DMS153 treated with DMSO at 0.1 percent for 48 hours (cell line): ENCODE results near the gene PTRH1.
"Not testable (repeated sequence)": the region's sequence is repeated elsewhere in the genome, so short reads cannot be mapped to it uniquely, and the experiment has no call there.

Source experiments
- DNase-seq: peaks from one replicate; lab custom pipeline; 2025; ENCODE audit not compliant: unreplicated experiment; lab: John Stamatoyannopoulos, UW

PTRH1 gene, protein sequence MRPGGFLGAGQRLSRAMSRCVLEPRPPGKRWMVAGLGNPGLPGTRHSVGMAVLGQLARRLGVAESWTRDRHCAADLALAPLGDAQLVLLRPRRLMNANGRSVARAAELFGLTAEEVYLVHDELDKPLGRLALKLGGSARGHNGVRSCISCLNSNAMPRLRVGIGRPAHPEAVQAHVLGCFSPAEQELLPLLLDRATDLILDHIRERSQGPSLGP

DNA sequence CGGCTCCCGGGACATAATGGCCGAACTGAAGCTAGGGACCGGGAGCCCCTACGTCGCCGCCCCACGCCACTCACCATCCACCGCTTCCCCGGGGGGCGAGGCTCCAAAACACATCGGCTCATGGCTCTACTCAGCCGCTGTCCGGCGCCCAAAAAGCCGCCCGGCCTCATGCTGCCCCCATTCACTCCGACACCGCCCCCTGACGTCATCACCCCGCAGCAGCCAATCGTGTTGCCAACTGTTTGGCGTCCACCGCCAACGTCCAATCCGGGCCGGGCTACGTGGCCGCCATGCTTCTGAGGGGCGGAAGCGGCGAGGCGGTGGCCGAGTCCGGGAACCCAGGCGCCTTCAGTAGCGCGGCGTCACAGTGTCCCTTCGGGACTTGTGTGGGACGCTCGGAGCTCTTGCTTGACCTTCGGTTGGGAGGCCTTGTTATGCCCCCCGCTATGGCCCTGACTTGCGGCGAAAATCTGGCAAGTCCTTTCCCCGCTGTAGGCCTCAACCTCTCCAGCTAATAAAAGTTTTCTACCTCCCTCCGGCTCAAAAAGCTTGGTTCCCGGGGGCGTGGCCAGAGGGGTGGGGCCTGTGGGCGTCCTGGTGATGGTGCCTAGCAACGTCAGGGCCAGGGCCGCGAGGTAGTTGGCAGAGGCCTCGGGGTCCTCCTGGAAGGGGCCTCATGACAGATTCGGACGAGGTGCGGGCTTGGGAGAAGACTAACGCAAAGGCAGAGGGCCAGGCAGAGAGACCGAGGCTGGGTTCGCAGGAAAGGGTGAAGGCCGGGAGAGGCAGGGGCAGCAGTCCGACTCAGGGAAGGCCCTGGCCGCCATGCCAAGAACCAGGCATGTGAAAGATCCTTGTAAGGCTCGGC is at the start of gene PTRH1, which contains the start of gene TTC16:
Gene PTRH1, minus strand, starts transcription at position 194 of the 868 bp plus-strand sequence. Its CDS starts 24 bp downstream, at position 170.
Gene TTC16, plus strand, starts transcription at position 610 of the 868 bp plus-strand sequence. Its CDS starts 67 bp downstream, at position 677.
- peak; percentile 93 for DNase-seq

DNA sequence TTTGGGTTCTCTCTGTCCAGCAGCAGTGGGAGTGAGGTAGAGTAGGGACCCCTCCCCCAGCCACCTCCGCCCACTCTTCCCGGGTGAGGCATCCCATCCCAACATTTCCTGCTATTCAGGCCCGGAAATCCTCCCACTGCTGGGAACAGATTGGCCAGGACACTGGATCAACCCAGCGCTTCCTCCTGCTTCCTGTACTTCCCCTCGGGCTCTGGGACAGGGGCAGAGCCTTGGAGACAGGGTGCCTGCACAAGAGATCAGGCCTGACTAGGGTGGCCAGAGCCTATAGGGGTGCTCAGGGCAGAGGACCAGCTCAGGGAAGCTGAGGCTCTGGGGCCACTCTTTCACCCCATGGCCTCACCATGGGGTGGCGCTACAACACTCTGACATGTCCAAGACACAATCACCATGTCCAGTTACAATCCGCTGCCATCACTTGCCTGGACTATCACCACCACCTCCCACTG is 48.5 kb upstream of the PTRH1 start:
- DNase-seq = no peak

DNA sequence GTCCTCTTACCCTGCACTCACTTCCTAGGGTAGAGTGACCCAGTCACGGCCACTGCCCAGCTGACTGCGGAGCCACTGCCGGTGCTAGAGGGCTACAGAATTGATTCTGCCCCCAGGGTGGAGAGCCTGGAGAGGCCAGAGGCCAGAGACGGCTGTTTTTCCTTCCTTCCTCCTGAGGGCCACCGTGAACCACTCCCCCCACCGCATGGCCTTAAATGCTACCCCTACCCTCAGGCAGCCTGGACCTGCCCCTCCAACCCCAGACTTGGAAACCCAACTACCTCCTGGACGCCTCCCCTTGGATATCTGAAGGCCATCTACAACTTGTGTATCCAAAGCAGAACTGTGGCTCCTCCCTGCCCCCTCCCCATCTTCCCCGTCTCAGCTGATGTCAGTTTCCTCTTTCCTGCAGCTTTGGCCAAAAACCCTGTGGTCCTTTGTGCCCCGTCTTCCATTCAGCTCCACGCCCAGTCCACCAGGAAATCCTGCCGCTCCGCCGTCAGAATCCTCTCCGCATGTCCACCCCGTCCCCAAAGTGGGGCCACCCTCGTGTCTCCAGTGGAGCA is 46.7 kb upstream of the PTRH1 start:
- DNase-seq = no peak

DNA sequence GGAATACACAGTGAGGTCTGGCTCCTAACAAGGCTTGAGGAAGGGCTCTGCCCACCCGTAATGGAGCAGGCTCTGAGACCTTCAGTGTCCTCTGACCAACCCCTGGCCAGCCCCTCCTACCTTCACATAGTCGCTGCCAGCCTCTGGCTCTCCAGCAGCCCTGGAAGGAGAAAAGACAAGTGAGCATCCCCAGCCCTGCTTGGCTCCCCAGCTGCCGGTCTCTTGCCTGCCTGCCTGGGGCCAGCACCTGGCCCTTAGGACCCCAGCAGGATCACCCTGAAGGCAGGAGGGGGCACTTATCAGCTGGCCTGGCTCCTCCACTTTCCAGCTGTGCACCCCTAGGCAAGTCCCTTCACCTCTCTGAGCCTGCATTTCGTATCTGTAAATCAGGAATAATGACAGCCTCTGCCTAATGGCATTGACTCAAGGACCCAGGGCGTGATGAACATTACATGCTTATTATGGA is 46.1 kb upstream of the PTRH1 start:
- no peak for DNase-seq

DNA sequence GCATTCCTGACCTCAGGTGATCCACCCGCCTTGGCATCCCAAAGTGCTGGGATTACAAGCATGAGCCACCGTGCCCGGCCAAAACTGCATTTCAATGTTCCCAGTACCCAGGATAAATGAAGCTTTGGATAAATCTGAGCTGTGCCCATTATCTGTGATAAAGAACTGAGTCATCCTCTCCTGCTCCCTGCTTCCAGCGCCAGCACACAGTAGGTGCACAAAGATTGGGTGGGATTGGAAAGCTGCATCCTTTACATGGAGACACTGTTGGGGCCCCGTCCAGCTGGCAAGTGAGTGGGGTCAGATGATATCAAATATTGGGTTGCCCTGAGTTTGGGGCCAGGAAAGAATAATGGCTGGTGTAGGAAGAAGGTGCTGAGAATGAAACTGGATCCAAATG is 45.6 kb upstream of the PTRH1 start:
- no peak for DNase-seq

DNA sequence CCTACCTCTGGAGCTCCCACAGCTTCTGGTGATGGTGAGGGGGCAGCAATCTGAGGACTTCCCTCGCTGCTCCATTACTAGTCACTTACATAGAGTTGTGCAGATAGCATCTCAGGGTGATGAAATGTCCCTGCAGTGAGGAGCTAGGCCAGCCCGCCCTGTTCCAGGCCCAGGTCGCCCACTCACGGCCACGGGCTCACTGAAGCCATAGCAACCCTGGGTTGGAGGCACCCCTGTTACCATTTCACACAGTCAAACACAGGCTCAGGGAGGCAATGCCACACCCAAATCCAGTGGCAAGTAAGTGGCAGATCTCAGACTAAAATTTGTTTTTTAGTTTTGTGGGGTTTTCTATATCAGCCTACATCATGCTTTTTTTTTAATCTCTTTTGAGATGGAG is 43.4 kb upstream of the PTRH1 start:
- DNase-seq = no peak

DNA sequence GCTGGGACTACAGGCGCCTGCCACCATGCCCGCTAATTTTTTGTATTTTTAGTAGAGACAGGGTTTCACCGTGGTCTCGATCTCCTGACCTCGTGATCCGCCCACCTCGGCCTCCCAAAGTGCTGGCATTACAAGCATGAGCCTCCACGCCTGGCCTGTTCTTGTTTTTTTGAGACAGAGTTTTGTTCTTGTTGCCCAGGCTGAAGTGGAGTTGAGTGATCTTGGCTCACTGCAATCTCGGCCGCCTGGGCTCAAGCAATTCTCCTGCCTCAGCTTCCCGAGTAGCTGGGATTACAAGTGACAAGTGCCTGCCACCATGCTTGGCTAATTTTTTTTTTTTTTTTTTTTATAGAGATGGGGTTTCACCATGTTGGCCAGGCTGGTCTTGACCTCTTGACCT is 41.3 kb upstream of the PTRH1 start:
- not testable (repeated sequence) for DNase-seq

DNA sequence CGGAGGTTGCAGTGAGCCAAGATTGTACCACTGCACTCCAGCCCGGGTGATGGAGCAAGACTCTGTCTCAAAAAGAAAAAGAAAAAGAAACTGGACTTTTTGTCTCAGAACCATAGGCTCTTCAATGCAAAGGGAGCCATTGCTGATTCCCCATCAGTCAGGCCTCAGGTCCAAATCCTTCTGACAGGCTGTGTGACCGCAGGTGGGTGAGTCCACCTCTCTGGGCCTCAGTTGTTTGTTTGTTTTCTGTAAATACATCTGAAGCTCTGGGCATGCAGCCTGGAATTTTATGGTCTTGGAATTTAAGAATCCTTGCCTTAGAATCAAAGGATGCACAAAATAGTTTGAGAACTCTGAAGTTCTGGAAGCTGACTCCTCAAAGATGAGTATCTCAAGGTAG is 40.8 kb upstream of the PTRH1 start:
- no peak for DNase-seq

DNA sequence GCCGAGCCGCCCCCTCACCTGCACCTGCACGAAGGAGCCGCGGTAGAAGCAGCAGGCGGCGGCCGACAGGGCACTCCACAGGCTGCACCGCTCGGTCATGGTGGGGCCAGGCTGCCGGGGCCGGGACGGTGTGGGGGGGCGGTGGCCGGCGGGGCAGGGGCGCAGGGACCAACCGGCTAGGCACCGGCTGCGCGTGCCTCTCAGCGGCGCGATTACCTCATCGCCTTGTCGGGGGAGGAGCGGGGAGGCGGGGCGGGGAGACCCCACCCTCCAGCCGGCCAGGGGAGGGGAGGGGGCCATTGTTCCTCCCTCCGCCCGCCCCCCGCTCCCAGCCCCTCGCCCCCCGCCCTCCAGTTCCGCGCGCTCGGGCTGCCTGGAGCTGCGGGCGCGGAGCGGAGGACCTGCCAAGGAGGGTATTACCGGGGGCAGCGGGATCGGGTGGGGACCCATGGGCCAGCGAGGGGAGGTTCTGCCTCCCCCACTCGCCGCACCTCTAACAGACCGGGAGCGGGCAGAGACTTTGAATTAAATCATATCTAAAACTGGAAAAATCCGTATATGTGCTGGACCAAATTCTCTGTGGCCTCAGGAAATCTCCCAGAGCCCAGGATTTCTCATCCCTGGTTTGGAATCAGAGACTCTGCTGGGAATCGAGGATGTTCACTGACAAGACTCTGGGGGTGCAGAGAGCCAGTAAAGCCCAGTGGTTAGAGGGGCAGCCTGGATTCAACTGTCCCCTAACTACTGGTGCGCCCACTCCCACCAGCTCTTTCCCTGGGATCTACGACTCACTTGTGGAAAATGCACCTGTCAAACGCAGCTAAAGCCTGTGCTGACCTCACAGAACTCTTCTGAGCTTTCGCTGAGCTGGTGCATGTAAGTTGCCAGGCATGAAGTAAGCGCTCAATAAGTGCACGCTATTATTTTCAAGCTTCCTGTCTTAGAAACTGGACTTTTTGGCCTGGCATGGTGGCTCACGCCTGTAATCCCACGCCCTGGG is 39.9 kb upstream of the PTRH1 start:
- no peak for DNase-seq

DNA sequence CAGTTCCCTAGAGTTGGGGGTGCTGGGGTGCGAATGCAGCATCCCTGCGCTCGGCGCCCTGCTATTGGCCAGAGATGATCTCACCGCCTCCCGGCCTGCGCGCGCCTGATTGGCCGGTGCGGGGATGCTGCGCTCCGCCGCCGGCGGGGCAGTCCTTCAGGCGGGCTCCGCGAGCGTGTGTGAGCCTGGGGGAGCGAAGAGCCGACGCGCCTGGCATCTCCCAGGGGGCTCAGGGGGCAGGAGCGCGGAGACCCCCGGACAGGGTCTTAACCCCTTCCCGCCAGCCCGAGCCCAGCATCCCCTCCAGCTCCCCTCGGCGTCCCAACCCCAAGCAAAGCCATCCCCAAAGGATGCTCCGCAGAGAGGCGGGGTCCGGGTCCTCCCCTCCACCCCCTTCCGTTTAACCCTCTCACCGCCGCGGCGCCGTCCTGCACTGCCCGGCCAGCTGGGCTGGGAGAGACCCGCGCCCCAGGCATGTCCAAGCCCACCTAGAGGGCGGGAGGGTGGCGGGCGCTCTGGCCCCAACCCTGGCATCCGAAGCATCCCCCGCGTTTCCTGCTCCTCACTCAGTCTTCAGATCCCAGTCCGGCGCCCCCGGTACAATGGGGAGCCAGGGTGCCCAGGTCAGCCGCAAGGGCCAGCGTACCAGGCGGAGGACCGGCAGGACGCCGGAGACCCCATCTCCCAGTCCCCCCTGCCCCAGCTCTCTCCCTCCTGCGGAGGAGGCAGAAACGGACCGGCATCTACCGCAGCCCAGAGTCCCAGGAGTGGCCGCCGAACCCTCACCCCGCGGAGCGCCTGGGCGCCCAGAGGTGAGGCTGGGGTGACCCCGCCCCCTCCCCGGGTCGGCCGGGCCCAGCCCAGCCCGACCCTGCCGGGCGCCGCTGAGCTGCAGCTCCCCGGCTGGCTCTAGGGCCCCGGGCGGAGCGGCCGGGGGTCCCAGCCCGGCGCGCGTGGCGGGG is 38.9 kb upstream of the PTRH1 start:
- DNase-seq = no peak

DNA sequence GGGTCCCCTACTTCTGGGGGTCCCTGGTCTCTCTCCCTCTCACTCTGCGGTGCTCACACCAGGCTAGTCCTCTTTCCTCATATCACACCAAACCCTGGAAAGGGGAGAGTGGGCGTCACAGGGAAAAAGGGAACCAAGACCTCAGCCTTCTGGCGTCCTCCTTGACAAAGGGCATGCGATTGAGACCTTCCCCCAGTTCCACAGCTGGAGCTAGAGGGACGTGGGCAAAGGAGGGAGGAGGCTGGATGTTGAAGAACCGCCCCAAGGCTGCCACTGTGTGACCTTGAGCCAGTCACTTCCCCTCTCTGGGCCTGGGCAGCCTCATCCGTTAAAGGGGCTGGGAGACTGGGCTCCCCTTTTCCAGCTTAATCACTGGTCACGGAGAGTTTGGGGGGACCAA is 38.2 kb upstream of the PTRH1 start:
- no peak for DNase-seq

DNA sequence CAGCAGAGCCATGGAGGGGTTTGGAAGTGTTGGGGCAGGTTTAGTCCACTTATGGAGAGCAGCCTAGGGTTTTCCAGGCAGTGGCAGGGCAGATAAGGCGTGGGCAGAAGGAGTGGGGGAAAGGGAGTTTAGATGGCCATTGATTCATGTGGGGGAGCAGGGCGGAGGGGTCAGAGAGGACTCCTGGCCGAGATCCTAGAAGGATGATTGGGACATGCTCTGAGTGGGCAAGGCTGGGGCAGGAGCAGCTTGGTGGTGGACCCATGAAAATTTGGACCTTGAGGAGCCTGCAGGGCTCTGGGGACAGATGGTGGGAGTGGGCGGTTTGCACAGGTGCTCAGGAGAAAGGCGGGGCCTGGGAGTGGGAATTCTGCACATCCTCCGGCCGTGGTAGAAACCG is 37.7 kb upstream of the PTRH1 start:
- DNase-seq = no peak

DNA sequence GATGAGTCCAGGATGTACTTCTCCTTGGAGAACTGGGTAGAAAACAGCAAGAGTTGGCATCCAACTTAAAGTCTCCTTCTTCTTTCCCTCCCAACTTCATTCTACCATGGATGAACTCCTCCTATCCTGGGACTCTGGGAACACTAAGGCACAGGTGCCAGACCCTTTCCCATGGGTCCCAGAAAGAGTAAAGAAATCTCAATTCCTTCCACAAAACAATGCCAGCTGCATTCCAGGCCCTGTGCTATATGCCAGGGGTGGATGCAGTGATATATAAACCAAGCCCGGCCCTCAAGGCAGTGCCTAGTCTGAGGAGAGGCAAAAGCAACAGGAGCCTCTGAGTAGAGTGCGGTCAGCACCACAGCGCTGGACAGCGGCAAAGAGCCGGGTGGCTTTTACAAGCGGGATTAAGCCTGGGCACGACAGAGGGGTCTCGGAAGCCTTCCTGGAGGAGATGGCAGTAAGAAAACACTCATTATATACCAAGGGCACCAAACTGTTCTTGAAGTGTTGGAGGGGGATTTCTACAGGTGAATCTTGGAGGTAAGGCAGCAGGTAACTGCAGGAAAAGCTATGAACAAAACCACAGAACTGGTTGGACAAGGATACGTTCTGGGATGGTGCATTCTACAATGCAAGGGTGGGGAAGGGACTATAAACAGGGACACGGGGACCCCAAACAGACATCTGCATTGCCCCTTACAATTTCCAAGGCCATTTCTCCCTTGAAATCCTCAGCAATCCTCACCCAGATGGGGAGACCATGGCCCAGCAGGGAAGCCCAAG is 36.0 kb upstream of the PTRH1 start:
- DNase-seq = no peak

DNA sequence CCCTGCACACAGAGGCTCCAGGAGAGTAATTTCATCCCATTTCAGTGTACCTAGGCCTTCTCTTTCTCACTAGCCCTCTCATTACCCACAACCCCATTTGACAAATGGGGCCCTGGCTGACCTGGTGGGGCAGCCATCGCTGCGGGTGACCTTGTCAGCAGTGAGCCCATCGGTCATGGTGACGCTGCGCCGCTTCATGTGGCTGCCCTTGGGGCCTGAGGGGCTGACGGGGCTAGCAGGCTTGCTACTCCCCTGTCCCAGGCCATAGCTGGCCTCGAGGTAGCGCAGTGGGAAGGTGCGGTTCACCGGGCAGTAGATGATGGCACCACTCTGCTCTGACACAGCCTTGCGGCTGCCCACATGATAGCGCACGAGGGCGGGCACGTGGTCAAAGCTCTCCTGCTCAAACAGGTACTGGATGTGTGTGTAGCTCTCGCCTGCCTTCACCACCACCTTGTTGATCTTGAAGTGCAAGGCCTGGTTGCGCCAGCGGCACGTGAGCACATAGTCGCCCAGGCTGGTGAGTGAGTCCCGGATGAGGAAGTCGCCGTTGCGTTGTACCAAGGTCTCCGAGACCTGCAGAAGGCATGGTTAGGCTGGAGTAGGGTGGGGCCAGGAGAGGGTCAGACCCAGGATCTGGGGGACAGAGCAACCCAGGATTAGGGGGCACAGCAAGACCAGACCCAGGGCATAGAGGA is 33.8 kb upstream of the PTRH1 start:
- DNase-seq = no peak

DNA sequence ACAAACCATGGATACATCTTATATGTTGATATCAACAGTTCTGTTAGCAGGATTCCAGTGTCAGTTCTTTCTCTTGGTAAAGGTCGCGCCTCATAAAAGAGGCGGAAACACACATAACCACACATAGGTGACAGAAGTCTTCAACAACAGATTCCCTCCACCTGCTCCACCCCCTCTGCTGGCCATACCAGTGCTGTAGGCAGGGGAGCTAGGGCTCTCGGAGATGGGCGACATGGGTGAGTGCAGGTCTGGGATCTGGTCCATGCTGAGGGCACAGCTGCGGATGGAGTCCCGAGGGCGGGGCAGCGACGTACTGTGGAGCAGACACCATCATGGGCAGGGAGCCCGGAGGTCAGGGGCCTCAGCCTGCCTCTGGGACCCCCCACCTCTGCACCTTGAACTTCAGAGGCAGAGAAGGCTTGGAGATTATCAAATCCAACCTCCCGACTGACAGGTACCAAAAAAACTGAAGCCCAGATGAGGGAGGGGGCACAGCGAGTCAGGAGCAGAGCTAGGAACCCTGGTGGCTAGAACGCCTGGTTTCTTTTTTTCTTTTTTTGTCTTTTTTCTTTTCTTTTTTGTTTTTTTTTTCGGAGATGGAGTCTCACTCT is 31.6 kb upstream of the PTRH1 start:
- DNase-seq = no peak

DNA sequence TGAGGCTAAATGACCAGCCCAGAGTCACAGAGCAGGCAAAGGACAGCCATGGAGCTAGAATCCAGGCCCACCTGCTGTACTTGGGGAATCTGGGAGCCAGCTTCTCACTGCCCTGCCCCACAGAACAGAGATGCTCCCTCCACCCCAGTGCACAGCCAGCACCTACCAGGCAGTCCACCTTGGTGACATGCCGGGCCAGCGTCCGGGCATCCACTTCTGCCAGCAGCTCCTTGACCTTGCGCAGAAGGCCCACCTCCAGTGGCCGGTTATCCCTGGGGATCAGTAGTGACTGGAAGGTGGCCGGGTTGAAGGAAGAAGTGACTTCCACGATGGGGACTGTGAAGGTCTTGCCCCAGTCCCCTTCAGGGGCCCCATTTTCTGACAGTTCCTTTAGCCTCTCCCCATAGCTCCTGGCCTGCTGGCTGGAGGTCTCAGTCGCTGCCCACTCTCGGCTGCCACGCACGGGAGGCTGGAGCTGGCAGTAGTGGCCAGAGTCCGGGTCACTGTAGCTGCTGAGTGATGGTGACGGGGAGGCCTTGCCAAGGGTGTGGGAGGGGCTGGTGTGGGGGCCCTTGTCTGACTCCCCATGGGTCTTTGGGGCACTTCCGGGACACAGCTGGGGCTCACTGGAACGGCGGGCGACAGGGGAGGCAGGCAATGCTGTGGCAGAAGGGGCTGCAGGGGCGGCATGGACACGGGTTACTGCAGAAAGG is 29.1 kb upstream of the PTRH1 start:
- DNase-seq = no peak
